H1 (cell line): Measurements from ENCODE around the gene SGCD. TPM values are rescaled to one million over a fixed set of nuclear protein-coding genes. Genes with fewer than 3 reads are reported as not detected.

Experiments
- CTCF ChIA-PET: fragments of 300-600 bp; sonication (Branson Sonifier 250); formaldehyde crosslinking; loops from one replicate; lab custom pipeline; 2021; ENCODE audit not compliant: partially characterized antibody; lab: Charles Lee
- POLR2A ChIA-PET: fragments of 300-600 bp; sonication (Branson Sonifier 250); formaldehyde crosslinking; loops from one replicate; lab custom pipeline; 2021; ENCODE audit warnings: inconsistent platforms; ENCODE audit not compliant: partially characterized antibody; lab: Charles Lee
- DNase-seq, 2 experiments: peaks; one replicate each; pipeline versions ENCODE4 v3.0.0 to v3.0.0-alpha.2; 2010 to 2022; ENCODE audit warnings: low spot score in 2 of 2, low read depth in 1 of 2, mixed read lengths in 1 of 2
- FAIRE-seq: peaks from 2 replicates; lab custom pipeline; 2011; peaks lifted over from hg19 to GRCh38; lab: Jason Lieb, UNC
- H2AFZ ChIP-seq: 2 replicates; pipeline ENCODE4 v1.8.1; 2012; ENCODE audit warnings: low read length, inconsistent platforms
- H2AK5ac ChIP-seq: 2 replicates; pipeline ENCODE4 v1.6.1; 2013; ENCODE audit warnings: low read depth, low read length
- H2BK120ac ChIP-seq: replicated peaks from 2 replicates; pipeline ENCODE3; 2013; ENCODE audit warnings: low read depth, low read length, inconsistent platforms
- H2BK12ac ChIP-seq: 2 replicates; pipeline ENCODE4 v1.6.1; 2013; ENCODE audit warnings: low read depth, low read length
- H2BK15ac ChIP-seq: 2 replicates; pipeline ENCODE4 v1.6.1; 2013; ENCODE audit warnings: low read length
- H2BK20ac ChIP-seq: 2 replicates; pipeline ENCODE4 v1.6.1; 2013; ENCODE audit warnings: low read length
- H2BK5ac ChIP-seq: 2 replicates; pipeline ENCODE4 v1.6.1; 2013; ENCODE audit warnings: low read depth, low read length
- H3K14ac ChIP-seq: 2 replicates; pipeline ENCODE4 v1.6.1; 2013; ENCODE audit warnings: inconsistent platforms; ENCODE audit not compliant: insufficient read length
- H3K18ac ChIP-seq: 2 replicates; pipeline ENCODE4 v1.6.1; 2013; ENCODE audit warnings: low read length; ENCODE audit errors: extremely low read depth
- H3K23ac ChIP-seq: 2 replicates; pipeline ENCODE4 v1.6.1; 2013; ENCODE audit warnings: inconsistent platforms; ENCODE audit not compliant: insufficient read length
- H3K23me2 ChIP-seq: 2 replicates; pipeline ENCODE4 v1.6.1; 2013; ENCODE audit warnings: low read depth, low read length
- H3K27ac ChIP-seq: 2 replicates; pipeline ENCODE4 v1.6.1; 2011; ENCODE audit warnings: low read depth, low read length, inconsistent platforms
- H3K27me3 ChIP-seq, 4 experiments: replicated peaks in 1 of 4; 1 replicate in 1 of 4; 2 replicates in 3 of 4; pipeline versions ENCODE4 v1.6.1 to v1.8.1; 2011 to 2013; ENCODE audit warnings: low read length in 3 of 4, mild to moderate bottlenecking in 3 of 4, inconsistent platforms in 2 of 4, mixed read lengths in 2 of 4, moderate library complexity in 1 of 4; ENCODE audit not compliant: control insufficient read depth in 3 of 4, insufficient read depth in 3 of 4; ENCODE audit errors: extremely low read depth in 1 of 4
- H3K36me3 ChIP-seq, 4 experiments: 2 replicates each; pipeline versions ENCODE4 v1.6.1 to v1.8.1; 2011 to 2013; ENCODE audit warnings: mild to moderate bottlenecking in 4 of 4, low read length in 3 of 4, moderate library complexity in 2 of 4, control low read depth in 1 of 4, inconsistent platforms in 1 of 4; ENCODE audit not compliant: insufficient read depth in 4 of 4, control insufficient read depth in 2 of 4
- H3K4ac ChIP-seq: replicated peaks from 2 replicates; pipeline ENCODE3; 2013; ENCODE audit warnings: low read length, low read depth, mixed read lengths, inconsistent platforms; ENCODE audit not compliant: insufficient read length
- H3K4me1 ChIP-seq, 4 experiments: replicated peaks in 1 of 4; 1 replicate in 1 of 4; 2 replicates in 3 of 4; pipeline versions ENCODE4 v1.6.1 to v1.8.1; 2011 to 2013; ENCODE audit warnings: low read length in 3 of 4, inconsistent platforms in 2 of 4, mixed read lengths in 1 of 4; ENCODE audit not compliant: insufficient read depth in 4 of 4, control insufficient read depth in 3 of 4
- H3K4me2 ChIP-seq, 2 experiments: 2 replicates each; pipeline versions ENCODE4 v1.6.1 to v1.8.1; 2011 to 2013; ENCODE audit warnings: low read depth in 2 of 2, low read length in 2 of 2, control low read depth in 1 of 2, inconsistent platforms in 1 of 2, mild to moderate bottlenecking in 1 of 2; ENCODE audit not compliant: insufficient read depth in 1 of 2
- H3K4me3 ChIP-seq, 4 experiments: fragments of 200-600, 300-600 bp in 1 of 4; sonication (generic), shearing (Covaris generic), sonication (Bioruptor Twin) in 1 of 4; 2 replicates each; pipeline versions ENCODE4 v1.5.1 to v1.8.1; 2011 to 2016; ENCODE audit warnings: low read length in 4 of 4, low read depth in 3 of 4, control low read depth in 2 of 4, inconsistent platforms in 2 of 4, mild to moderate bottlenecking in 2 of 4, mixed read lengths in 1 of 4, moderate library complexity in 1 of 4; ENCODE audit not compliant: insufficient read depth in 2 of 4; ENCODE audit errors: extremely low read depth in 1 of 4
- H3K56ac ChIP-seq: replicated peaks from 2 replicates; pipeline ENCODE3; 2013; ENCODE audit warnings: low read depth, mild to moderate bottlenecking, mixed read lengths, low read length, inconsistent platforms; ENCODE audit not compliant: insufficient read length
- H3K79me1 ChIP-seq: 2 replicates; pipeline ENCODE4 v1.6.1; 2013; ENCODE audit warnings: low read depth, low read length, control low read depth
- H3K79me2 ChIP-seq, 2 experiments: 2 replicates each; pipeline versions ENCODE4 v1.6.1 to v1.8.1; 2012 to 2013; ENCODE audit warnings: low read length in 2 of 2, mild to moderate bottlenecking in 2 of 2, inconsistent platforms in 1 of 2; ENCODE audit not compliant: insufficient read depth in 2 of 2, control insufficient read depth in 1 of 2
- H3K9ac ChIP-seq, 4 experiments: replicated peaks in 1 of 4; 1 replicate in 1 of 4; 2 replicates in 3 of 4; pipeline versions ENCODE4 v1.6.1 to v1.8.1; 2011 to 2013; ENCODE audit warnings: low read depth in 3 of 4, low read length in 3 of 4, control low read depth in 2 of 4, mild to moderate bottlenecking in 2 of 4, moderate library complexity in 2 of 4, inconsistent platforms in 1 of 4; ENCODE audit errors: extremely low read depth in 1 of 4
- H3K9me3 ChIP-seq, 2 experiments: 2 replicates each; pipeline versions ENCODE4 v1.6.1 to v1.8.1; 2012 to 2013; ENCODE audit warnings: mild to moderate bottlenecking in 2 of 2, moderate library complexity in 2 of 2, control low read depth in 1 of 2, inconsistent platforms in 1 of 2, low read depth in 1 of 2, low read length in 1 of 2, mixed read lengths in 1 of 2; ENCODE audit not compliant: insufficient read depth in 2 of 2
- H4K20me1 ChIP-seq, 2 experiments: replicated peaks in 1 of 2; 2 replicates each; pipeline versions ENCODE3 to v1.8.1; 2011 to 2013; ENCODE audit warnings: inconsistent platforms in 2 of 2, low read length in 2 of 2, mild to moderate bottlenecking in 1 of 2; ENCODE audit not compliant: insufficient read depth in 2 of 2, control insufficient read depth in 1 of 2
- H4K5ac ChIP-seq: 2 replicates; pipeline ENCODE4 v1.6.1; 2013; ENCODE audit warnings: low read length, low read depth, mixed read lengths, inconsistent platforms; ENCODE audit not compliant: insufficient read length
- H4K8ac ChIP-seq: 2 replicates; pipeline ENCODE4 v1.8.0; 2013; ENCODE audit warnings: mild to moderate bottlenecking, moderate library complexity, low read length, inconsistent platforms; ENCODE audit not compliant: insufficient read depth; ENCODE audit errors: extremely low read depth
- H4K91ac ChIP-seq: replicated peaks from 2 replicates; pipeline ENCODE3; 2013; ENCODE audit warnings: low read length, mixed read lengths, inconsistent platforms; ENCODE audit not compliant: insufficient read length
- CTCF ChIP-seq, 3 experiments: IDR thresholded peaks; 1 replicate in 2 of 3; 2 replicates in 1 of 3; pipeline versions ENCODE4 v1.5.1 to v1.6.1; 2011; ENCODE audit warnings: low read length in 3 of 3, mild to moderate bottlenecking in 3 of 3, inconsistent platforms in 2 of 3, low read depth in 1 of 3, moderate library complexity in 1 of 3; ENCODE audit not compliant: insufficient read depth in 1 of 3; ENCODE audit errors: control extremely low read depth in 1 of 3
- KDM1A ChIP-seq: fragments of 200-600, 300-600 bp; sonication (generic); IDR thresholded peaks from 2 replicates; pipeline ENCODE4 v1.7.1; 2016; ENCODE audit warnings: mild to moderate bottlenecking, low read length, borderline replicate concordance
- WGBS, 2 experiments: shearing (Covaris generic) in 1 of 2; methylation state at CpG; one replicate each; pipeline versions ENCODE4 v1.1.6 to v1.1.7; 2013 to 2015; ENCODE audit warnings: low lambda C conversion rate in 2 of 2, mixed read lengths in 2 of 2, inconsistent platforms in 1 of 2, low coverage in 1 of 2, missing lambda C conversion rate in 1 of 2; ENCODE audit not compliant: insufficient replicate concordance in 2 of 2, insufficient coverage in 1 of 2, insufficient read length in 1 of 2; ENCODE audit errors: extremely low coverage in 1 of 2, missing lambda C conversion rate in 1 of 2; 5-methylcytosine and 5-hydroxymethylcytosine counted together
- polyA plus RNA-seq, 7 experiments: library from polyadenylated mRNA; depleted of rRNA in 3 of 7; stranded (reverse) in 5 of 7; unstranded in 2 of 7; fragments of >200 nt in 5 of 7; fragments of 200-250 nt in 2 of 7; gene quantifications; 1 replicate in 5 of 7; 2 replicates in 1 of 7; 4 replicates in 1 of 7; pipeline versions ENCODE4 v1.2.1 to v1.2.3, GENCODE V29; 2011 to 2013; ENCODE audit warnings: missing spikeins in 2 of 7, mixed read lengths in 2 of 7
- total RNA-seq: library from RNA; stranded (reverse); fragmentation: NEBNext Ultra II Directional; extraction: Animal tissue kit (Norgen Biotek cat#: 25700); gene quantifications from 2 replicates; pipeline ENCODE4 v1.2.1, GENCODE V29; 2021

The SGCD gene
- total and polyA plus RNA-seq, 2 of the 8 experiments (the other 6 are each of a cell fraction or from before 2014, with no cell fraction given) = 0.04 to 0.08 TPM

GRCh38 chr5:156623381-156624040 lies 296.5 kb downstream of the SGCD start:
- Histone ChIP-seq H2BK120ac (no peak overlapping the region), H3K79me1 (no peaks in the 10 kb centered on the region), H4K8ac (no peak overlapping the region), H3K36me3 (no peaks in the 10 kb centered on the region), H3K4me3 (no peak overlapping the region), H3K27me3 (no peaks in the 10 kb centered on the region), H2BK15ac (no peak overlapping the region), H3K27ac (no peak overlapping the region), H3K4me1 (no peaks in the 10 kb centered on the region), H3K9ac (no peak overlapping the region), H3K4ac (no peak overlapping the region), H4K20me1 (no peaks in the 10 kb centered on the region), H4K5ac (no peak overlapping the region), H3K23me2 (no peaks in the 10 kb centered on the region), H2BK20ac (no peak overlapping the region), H2AK5ac (no peak overlapping the region), H4K91ac (no peak overlapping the region), H3K79me2 (no peaks in the 10 kb centered on the region), H3K14ac (no peak overlapping the region), H2AFZ (no peak overlapping the region), H3K9me3 (no peaks in the 10 kb centered on the region), H2BK5ac (no peak overlapping the region), H3K4me2 (no peak overlapping the region), H3K18ac (no peak overlapping the region), H3K23ac (no peak overlapping the region), H3K56ac (no peak overlapping the region), H2BK12ac (no peak overlapping the region)
- ChIA-PET CTCF (no interaction called here), POLR2A (no interaction called here)
- TF ChIP-seq KDM1A (no peak), CTCF (IDR thresholded peaks at IDR 0.05; ENCODE audit: control extremely low read depth in 1 of 3, insufficient read depth in 1 of 3, low read depth in 1 of 3, low read length in 3 of 3) (no peak)
- 81% methylated on average over 5 of the region's 5 CpGs; no CpG with 5 or more reads in 1 of the 2 experiments for WGBS, 2 experiments
- FAIRE-seq = no peak
- no peak for DNase-seq
